Nasal cavity respiratory epithelium epithelial cell of viscerocranial mucosa (primary cell): Measurements from ENCODE around the gene CLPTM1L. TPM values are rescaled to one million over a fixed set of nuclear protein-coding genes. Genes with fewer than 3 reads are reported as not detected.

Experiments
- total RNA-seq: library from RNA; depleted of rRNA; stranded (reverse); fragments of >200 nt; gene quantifications from 2 replicates; pipeline ENCODE4 v1.2.3, GENCODE V29; 2014

The CLPTM1L gene
- total RNA-seq, result 300 and 390 TPM in 2 replicates

GRCh38 chr5:1344975-1345838 is at the start of gene CLPTM1L:
CLPTM1L (minus strand) TSS chr5:1345099; CDS start chr5:1344841, 258 bp downstream.

GRCh38 chr5:1294835-1295649 is 49.9 kb downstream of the CLPTM1L start, which contains the start of gene TERT:
TERT (minus strand) TSS chr5:1295068; CDS start chr5:1294989, 79 bp downstream.

Other genes with a start within 250 kb of the CLPTM1L start
- gene SLC12A7, start 233.0 kb downstream of the CLPTM1L start, total RNA-seq, result 3.1 and 39.3 TPM in 2 replicates
- gene SLC6A19, start 143.5 kb downstream of the CLPTM1L start, total RNA-seq, result not detected in 2 replicates
- not detected in 2 replicates for gene SLC6A18, start 119.7 kb downstream of the CLPTM1L start, total RNA-seq
- not detected in 2 replicates for gene TERT, start 50.0 kb downstream of the CLPTM1L start, total RNA-seq
- gene SLC6A3, start 100.3 kb upstream of the CLPTM1L start, total RNA-seq, result not detected in 2 replicates
- 19.1 and 48.8 TPM in 2 replicates for gene LPCAT1, start 178.9 kb upstream of the CLPTM1L start, total RNA-seq